K562 (cell line): Measurements from ENCODE around the gene SEC14L2. TPM values are rescaled to one million over a fixed set of nuclear protein-coding genes. Genes with fewer than 3 reads are reported as not detected.

Experiments used
- ATAC-seq: fragments of 200-7000 bp; cut with Tn5 transposase; 3 replicates; pipeline ENCODE4 v1.9.1; 2020; ENCODE audit warnings: moderate library complexity
- BruUV-seq: library from RNA; stranded (reverse); fragments of 400-500 nt; replicated peaks from 2 replicates; lab custom pipeline; 2021; lab: Mats Ljungman, UMichigan
- CTCF ChIA-PET: fragments of 300-600 bp; formaldehyde crosslinking; extraction: SDS; loops from one replicate; lab custom pipeline; 2021; ENCODE audit warnings: low intra/inter-chr PET ratio; lab: Yijun Ruan, JAX
- POLR2A ChIA-PET: fragments of 300-600, 350-650 bp; sonication (Branson Sonifier 250); formaldehyde crosslinking; extraction: SDS; loops from one replicate; lab custom pipeline; 2021; ENCODE audit warnings: antibody characterized with exemption, inconsistent platforms; lab: Yijun Ruan, JAX
- DNase-seq, 4 experiments: peaks; one replicate each; pipeline versions ENCODE4 v3.0.0 to v3.0.0-alpha.2; 2011 to 2018; ENCODE audit warnings: low spot score in 3 of 4, mixed read lengths in 3 of 4; ENCODE audit errors: extremely low read depth in 1 of 4
- FAIRE-seq: peaks from 2 replicates; lab custom pipeline; 2011; peaks lifted over from hg19 to GRCh38; lab: Jason Lieb, UNC
- H2AFZ ChIP-seq: 2 replicates; pipeline ENCODE4 v1.6.0; 2011; ENCODE audit warnings: low read depth, low read length, control low read depth, inconsistent platforms
- H3K27ac ChIP-seq: fragments of 200-600 bp; 3 replicates; pipeline ENCODE4 v1.8.0; 2011; ENCODE audit warnings: low read depth, mild to moderate bottlenecking, control low read depth, inconsistent platforms, low read length, moderate library complexity, mixed read lengths; ENCODE audit errors: extremely low read depth
- H3K27me3 ChIP-seq, 2 experiments: fragments of 300-600 bp in 1 of 2; 2 replicates in 1 of 2; 3 replicates in 1 of 2; pipeline versions ENCODE4 v1.6.0 to v1.8.0; 2011; ENCODE audit warnings: inconsistent platforms in 2 of 2, low read length in 2 of 2, mild to moderate bottlenecking in 1 of 2, mixed read lengths in 1 of 2, moderate library complexity in 1 of 2; ENCODE audit not compliant: control insufficient read depth in 2 of 2, insufficient read depth in 2 of 2
- H3K36me3 ChIP-seq: fragments of 300-600 bp; 3 replicates; pipeline ENCODE4 v1.8.0; 2011; ENCODE audit warnings: mild to moderate bottlenecking, low read length, inconsistent platforms; ENCODE audit not compliant: control insufficient read depth, insufficient read depth
- H3K4me1 ChIP-seq, 2 experiments: fragments of 200-600 bp in 1 of 2; replicated peaks in 1 of 2; 2 replicates in 1 of 2; 3 replicates in 1 of 2; pipeline versions ENCODE4 v1.5.1 to v1.8.0; 2011; ENCODE audit warnings: inconsistent platforms in 2 of 2, low read length in 2 of 2, mild to moderate bottlenecking in 1 of 2, mixed read lengths in 1 of 2, moderate library complexity in 1 of 2; ENCODE audit not compliant: control insufficient read depth in 2 of 2, insufficient read depth in 2 of 2
- H3K4me2 ChIP-seq: 2 replicates; pipeline ENCODE4 v1.6.1; 2011; ENCODE audit warnings: low read length, control low read depth, inconsistent platforms, mixed read lengths; ENCODE audit not compliant: insufficient read depth
- H3K4me3 ChIP-seq: fragments of 200-600 bp; sonication (generic), shearing (Covaris generic); 2 replicates; pipeline ENCODE4 v1.5.1; 2016; ENCODE audit warnings: control low read depth, inconsistent platforms
- H3K79me2 ChIP-seq: fragments of 200-600 bp; 3 replicates; pipeline ENCODE4 v1.8.0; 2011; ENCODE audit warnings: low read length, inconsistent platforms; ENCODE audit not compliant: control insufficient read depth, insufficient read depth
- H3K9ac ChIP-seq, 2 experiments: 2 replicates each; pipeline versions ENCODE4 v1.6.0 to v1.6.1; 2011; ENCODE audit warnings: low read depth in 2 of 2, low read length in 2 of 2, control low read depth in 1 of 2, inconsistent platforms in 1 of 2, mild to moderate bottlenecking in 1 of 2, mixed read lengths in 1 of 2; ENCODE audit not compliant: insufficient read depth in 1 of 2
- H3K9me1 ChIP-seq: one replicate; pipeline ENCODE4 v1.6.0; 2011; ENCODE audit warnings: inconsistent platforms, mild to moderate bottlenecking, low read length, moderate library complexity; ENCODE audit not compliant: control insufficient read depth, insufficient read depth
- H3K9me3 ChIP-seq: replicated peaks from 2 replicates; pipeline ENCODE4 v1.5.1; 2011; ENCODE audit warnings: low read depth, low read length, inconsistent platforms; ENCODE audit not compliant: control insufficient read depth, insufficient read depth
- H4K20me1 ChIP-seq: replicated peaks from 2 replicates; pipeline ENCODE4 v1.6.1; 2011; ENCODE audit warnings: low read length, inconsistent platforms, mixed read lengths; ENCODE audit not compliant: control insufficient read depth, insufficient read depth
- BRD9 ChIP-seq: fragments of 450-650 bp; IDR thresholded peaks from 2 replicates; pipeline ENCODE4 v1.6.1; 2018; ENCODE audit warnings: low read depth; ENCODE audit not compliant: partially characterized antibody
- CBX5 ChIP-seq: IDR thresholded peaks from 2 replicates; pipeline ENCODE4 v1.6.1; 2014; ENCODE audit warnings: low read depth, borderline replicate concordance
- PHF8 ChIP-seq: fragments of 200-600 bp; sonication (generic); IDR thresholded peaks from 2 replicates; pipeline ENCODE4 v1.6.1; 2012; ENCODE audit warnings: mixed run types, mild to moderate bottlenecking, inconsistent platforms, low read length, moderate library complexity, borderline replicate concordance
- TSC22D4 ChIP-seq: fragments of 450-650 bp; IDR thresholded peaks from 2 replicates; pipeline ENCODE4 v1.6.1; 2016; ENCODE audit warnings: missing genetic modification characterization, missing biosample characterization, control low read depth
- ZFP36 ChIP-seq: fragments of 150-350 bp; IDR thresholded peaks from 2 replicates; pipeline ENCODE4 v1.6.1; 2018; ENCODE audit warnings: low read length, low read depth; ENCODE audit not compliant: partially characterized antibody
- ZNF584 ChIP-seq: fragments of 200-800 bp; sonication (Bioruptor generic); IDR thresholded peaks from 2 replicates; pipeline ENCODE4 v1.6.1; 2016; ENCODE audit warnings: low read depth, mild to moderate bottlenecking, missing genetic modification characterization, missing compliant biosample characterization
- WGBS: fragments of 100-300 bp; shearing (Covaris generic); methylation state at CpG from one replicate; pipeline ENCODE4 v1.1.6; 2016; ENCODE audit warnings: low coverage, mixed read lengths; ENCODE audit not compliant: insufficient coverage; ENCODE audit errors: missing lambda C conversion rate; 5-methylcytosine and 5-hydroxymethylcytosine counted together
- in situ Hi-C: fragments of 300-500 bp; cut with MboI; formaldehyde crosslinking; loops from 4 replicates; pipeline ENCODE4 v1.15.0; 2018; ENCODE audit warnings: inconsistent platforms, mixed read lengths
- intact Hi-C: fragments of 100-400 bp; cut with micrococcal nuclease; formaldehyde crosslinking; loops from 2 replicates; pipeline ENCODE4 v1.14.2; 2022
- polyA plus RNA-seq, 8 experiments: library from polyadenylated mRNA; depleted of rRNA in 4 of 8; stranded (reverse) in 5 of 8; unstranded in 3 of 8; fragments of >200 nt; fragmentation: Nextera tagmentation in 2 of 8; fragmentation: Illumina TruSeq in 1 of 8; extraction: Ambion mirVana in 2 of 8; extraction: Trizol in 1 of 8; gene quantifications; 2 replicates each; pipeline versions ENCODE4 v1.2.1 to v1.2.3, GENCODE V29; 2011 to 2014; ENCODE audit warnings: inconsistent platforms in 1 of 8, missing spikeins in 1 of 8
- total RNA-seq, 7 experiments: library from RNA; depleted of rRNA in 6 of 7; stranded (reverse); fragments of >200 nt in 6 of 7; fragmentation: Illumina TruSeq in 2 of 7; extraction: Trizol in 2 of 7; gene quantifications; 2 replicates each; pipeline versions ENCODE4 v1.2.1 to v1.2.3, GENCODE V29; 2011 to 2021; ENCODE audit warnings: low replicate concordance in 1 of 7
- TF ChIP-seq, protein P1 (sequence below): fragments of 450-650 bp; formaldehyde crosslinking; IDR thresholded peaks from 2 replicates; pipeline ENCODE4 v1.4.0; 2020; ENCODE audit warnings: mild to moderate bottlenecking, mixed read lengths
- TF ChIP-seq, protein P2 (sequence below), 2 experiments: IDR thresholded peaks; 2 replicates each; pipeline ENCODE4 v1.6.1; 2011; ENCODE audit warnings: borderline replicate concordance in 1 of 2, control low read depth in 1 of 2, low read depth in 1 of 2, low read length in 1 of 2, mild to moderate bottlenecking in 1 of 2, mixed read lengths in 1 of 2, moderate library complexity in 1 of 2; ENCODE audit not compliant: insufficient read depth in 1 of 2, insufficient read length in 1 of 2, poor library complexity in 1 of 2, severe bottlenecking in 1 of 2; ENCODE audit errors: extremely low read depth in 1 of 2

The SEC14L2 gene
- total and polyA plus RNA-seq, 9 of the 15 experiments (the other 6 are each of a cell fraction or from before 2014, with no cell fraction given): 0.03 to 0.17 (median 0.10) TPM

DNA sequence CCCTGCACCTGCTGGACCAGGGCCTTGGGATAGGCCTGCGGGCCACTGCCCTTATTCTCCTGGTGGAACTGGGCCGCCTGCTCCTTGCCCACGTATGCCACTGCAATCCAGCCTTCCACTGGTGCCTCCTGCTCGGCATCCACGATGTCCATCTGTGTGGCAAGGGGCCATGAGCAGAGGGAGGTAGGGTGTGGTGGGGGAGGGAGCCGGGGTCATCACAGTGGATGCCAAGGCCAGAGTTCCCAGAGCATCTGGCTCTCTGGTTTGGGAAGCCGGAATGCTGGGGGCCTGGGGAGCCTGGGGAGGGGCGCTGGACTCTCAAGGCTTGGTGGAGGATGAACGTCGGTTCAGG lies 10.2 kb upstream of the SEC14L2 start:
- Histone ChIP-seq H3K4me1 (peaks cover 10 to 24% of the 10 kb centered on the region in 2 experiments; a peak in 4 of 5 replicates), H3K9me3 (peaks cover 8% of the 10 kb centered on the region; the same call in 1 of the 2 replicates), H3K27ac (no peak overlapping the region), H3K4me3 (peak overlapping the region; percentile 48), H3K36me3 (no peaks in the 10 kb centered on the region), H3K9me1 (no peaks in the 10 kb centered on the region), H2AFZ (peak overlapping the region; percentile 68), H3K27me3 (no peaks in the 10 kb centered on the region), H4K20me1 (no peaks in the 10 kb centered on the region), H3K9ac (peak overlapping the region; percentile 41 to 90; a peak in 3 of 4 replicates), H3K4me2 (peak overlapping the region; percentile 65), H3K79me2 (no peaks in the 10 kb centered on the region)
- 65% methylated on average over 5 of the region's 10 CpGs for WGBS
- POLR2A ChIA-PET: interaction anchor here (1.1 kb wide), 1 partner anchor 10 kb away, joined by 4 read pairs; no protein-coding TSS in a partner anchor
- CTCF ChIA-PET: interaction anchor here (1.2 to 2.4 kb wide), 3 partner anchors 99 to 124 kb away, joined by 7 to 31 read pairs (median 16); no protein-coding TSS in a partner anchor
- FAIRE-seq (no peak), ATAC-seq (no peak), DNase-seq (no peak)
- in situ Hi-C loops (loop anchor here (25.0 kb wide), 1 partner anchor 274 kb away; no protein-coding TSS in a partner anchor), intact Hi-C loops (loop anchor here (5.0 kb wide), 1 partner anchor 279 kb away; no protein-coding TSS in a partner anchor)
- TF ChIP-seq, protein P1, sequence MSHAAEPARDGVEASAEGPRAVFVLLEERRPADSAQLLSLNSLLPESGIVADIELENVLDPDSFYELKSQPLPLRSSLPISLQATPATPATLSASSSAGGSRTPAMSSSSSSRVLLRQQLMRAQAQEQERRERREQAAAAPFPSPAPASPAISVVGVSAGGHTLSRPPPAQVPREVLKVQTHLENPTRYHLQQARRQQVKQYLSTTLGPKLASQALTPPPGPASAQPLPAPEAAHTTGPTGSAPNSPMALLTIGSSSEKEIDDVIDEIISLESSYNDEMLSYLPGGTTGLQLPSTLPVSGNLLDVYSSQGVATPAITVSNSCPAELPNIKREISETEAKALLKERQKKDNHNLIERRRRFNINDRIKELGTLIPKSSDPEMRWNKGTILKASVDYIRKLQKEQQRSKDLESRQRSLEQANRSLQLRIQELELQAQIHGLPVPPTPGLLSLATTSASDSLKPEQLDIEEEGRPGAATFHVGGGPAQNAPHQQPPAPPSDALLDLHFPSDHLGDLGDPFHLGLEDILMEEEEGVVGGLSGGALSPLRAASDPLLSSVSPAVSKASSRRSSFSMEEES (CRISPR knock-in tag): no peak
- TF ChIP-seq, protein P2, sequence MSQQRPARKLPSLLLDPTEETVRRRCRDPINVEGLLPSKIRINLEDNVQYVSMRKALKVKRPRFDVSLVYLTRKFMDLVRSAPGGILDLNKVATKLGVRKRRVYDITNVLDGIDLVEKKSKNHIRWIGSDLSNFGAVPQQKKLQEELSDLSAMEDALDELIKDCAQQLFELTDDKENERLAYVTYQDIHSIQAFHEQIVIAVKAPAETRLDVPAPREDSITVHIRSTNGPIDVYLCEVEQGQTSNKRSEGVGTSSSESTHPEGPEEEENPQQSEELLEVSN (IDR thresholded peaks at IDR 0.05; ENCODE audit: borderline replicate concordance in 1 of 2, extremely low read depth in 1 of 2, insufficient read depth in 1 of 2, insufficient read length in 1 of 2, low read depth in 1 of 2, low read length in 1 of 2, poor library complexity in 1 of 2, severe bottlenecking in 1 of 2): no peak
- TF ChIP-seq PHF8 (no peak), BRD9 (no peak), TSC22D4 (tag) (no peak), CBX5 (no peak), ZFP36 (no peak), ZNF584 (CRISPR knock-in tag) (no peak)
- no TSS peak for BruUV-seq
